HL-60 (cell line): ENCODE results near the gene CAV1.

Source experiments
- DNase-seq, 2 experiments: peaks; one replicate each; pipeline ENCODE4 v3.0.0-alpha.2; 2010 to 2020; ENCODE audit warnings: low read depth in 1 of 2, low spot score in 1 of 2
- H3K27ac ChIP-seq: fragments of 250-450 bp; sonication (Bioruptor Pico); replicated peaks from 2 replicates; pipeline ENCODE4 v1.5.1; 2020; ENCODE audit warnings: mild to moderate bottlenecking, moderate library complexity
- H3K27me3 ChIP-seq: fragments of 250-450 bp; sonication (Bioruptor Pico); 2 replicates; pipeline ENCODE4 v1.5.1; 2021; ENCODE audit warnings: mild to moderate bottlenecking, moderate library complexity; ENCODE audit not compliant: insufficient read depth, poor library complexity, severe bottlenecking
- H3K4me3 ChIP-seq: replicated peaks from 2 replicates; pipeline ENCODE4 v1.5.1; 2011; ENCODE audit warnings: mild to moderate bottlenecking, control low read depth, low read length; ENCODE audit not compliant: insufficient read depth
- GABPA ChIP-seq: IDR thresholded peaks from 2 replicates; pipeline ENCODE4 v1.6.1; 2012; ENCODE audit warnings: low read depth
- POLR2AphosphoS5 ChIP-seq: IDR thresholded peaks from 2 replicates; pipeline ENCODE4 v1.6.1; 2012; ENCODE audit warnings: low read depth
- SPI1 ChIP-seq: IDR thresholded peaks from 2 replicates; pipeline ENCODE4 v1.6.1; 2012; ENCODE audit warnings: low read depth, mild to moderate bottlenecking, borderline replicate concordance
- long read RNA-seq: library from polyadenylated mRNA; unstranded; transcript quantifications from one replicate; pipeline ENCODE4 v2.0.0, GENCODE V29; 2020
- TF ChIP-seq, protein P1 (sequence below): IDR thresholded peaks from 2 replicates; pipeline ENCODE4 v1.6.1; 2012; ENCODE audit warnings: low read depth; ENCODE audit not compliant: insufficient replicate concordance
- TF ChIP-seq, protein P2 (sequence below): IDR thresholded peaks from one replicate; pipeline ENCODE4 v1.5.1; 2011; ENCODE audit warnings: low read length, control low read depth, inconsistent platforms; ENCODE audit not compliant: insufficient read depth

The CAV1 gene
- long read RNA-seq = 0 reads

GRCh38 chr7:116524609-116525297 is at the start of gene CAV1:
CAV1 (plus strand) TSS chr7:116525036; CDS start chr7:116525063, 27 bp downstream.
- no peak for DNase-seq

GRCh38 chr7:116477625-116478024 is 47.2 kb upstream of the CAV1 start:
- TF ChIP-seq, protein P1, sequence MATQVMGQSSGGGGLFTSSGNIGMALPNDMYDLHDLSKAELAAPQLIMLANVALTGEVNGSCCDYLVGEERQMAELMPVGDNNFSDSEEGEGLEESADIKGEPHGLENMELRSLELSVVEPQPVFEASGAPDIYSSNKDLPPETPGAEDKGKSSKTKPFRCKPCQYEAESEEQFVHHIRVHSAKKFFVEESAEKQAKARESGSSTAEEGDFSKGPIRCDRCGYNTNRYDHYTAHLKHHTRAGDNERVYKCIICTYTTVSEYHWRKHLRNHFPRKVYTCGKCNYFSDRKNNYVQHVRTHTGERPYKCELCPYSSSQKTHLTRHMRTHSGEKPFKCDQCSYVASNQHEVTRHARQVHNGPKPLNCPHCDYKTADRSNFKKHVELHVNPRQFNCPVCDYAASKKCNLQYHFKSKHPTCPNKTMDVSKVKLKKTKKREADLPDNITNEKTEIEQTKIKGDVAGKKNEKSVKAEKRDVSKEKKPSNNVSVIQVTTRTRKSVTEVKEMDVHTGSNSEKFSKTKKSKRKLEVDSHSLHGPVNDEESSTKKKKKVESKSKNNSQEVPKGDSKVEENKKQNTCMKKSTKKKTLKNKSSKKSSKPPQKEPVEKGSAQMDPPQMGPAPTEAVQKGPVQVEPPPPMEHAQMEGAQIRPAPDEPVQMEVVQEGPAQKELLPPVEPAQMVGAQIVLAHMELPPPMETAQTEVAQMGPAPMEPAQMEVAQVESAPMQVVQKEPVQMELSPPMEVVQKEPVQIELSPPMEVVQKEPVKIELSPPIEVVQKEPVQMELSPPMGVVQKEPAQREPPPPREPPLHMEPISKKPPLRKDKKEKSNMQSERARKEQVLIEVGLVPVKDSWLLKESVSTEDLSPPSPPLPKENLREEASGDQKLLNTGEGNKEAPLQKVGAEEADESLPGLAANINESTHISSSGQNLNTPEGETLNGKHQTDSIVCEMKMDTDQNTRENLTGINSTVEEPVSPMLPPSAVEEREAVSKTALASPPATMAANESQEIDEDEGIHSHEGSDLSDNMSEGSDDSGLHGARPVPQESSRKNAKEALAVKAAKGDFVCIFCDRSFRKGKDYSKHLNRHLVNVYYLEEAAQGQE = no peak
- TF ChIP-seq POLR2AphosphoS5 = no peak
- TF ChIP-seq SPI1 = no peak
- TF ChIP-seq, protein P2, sequence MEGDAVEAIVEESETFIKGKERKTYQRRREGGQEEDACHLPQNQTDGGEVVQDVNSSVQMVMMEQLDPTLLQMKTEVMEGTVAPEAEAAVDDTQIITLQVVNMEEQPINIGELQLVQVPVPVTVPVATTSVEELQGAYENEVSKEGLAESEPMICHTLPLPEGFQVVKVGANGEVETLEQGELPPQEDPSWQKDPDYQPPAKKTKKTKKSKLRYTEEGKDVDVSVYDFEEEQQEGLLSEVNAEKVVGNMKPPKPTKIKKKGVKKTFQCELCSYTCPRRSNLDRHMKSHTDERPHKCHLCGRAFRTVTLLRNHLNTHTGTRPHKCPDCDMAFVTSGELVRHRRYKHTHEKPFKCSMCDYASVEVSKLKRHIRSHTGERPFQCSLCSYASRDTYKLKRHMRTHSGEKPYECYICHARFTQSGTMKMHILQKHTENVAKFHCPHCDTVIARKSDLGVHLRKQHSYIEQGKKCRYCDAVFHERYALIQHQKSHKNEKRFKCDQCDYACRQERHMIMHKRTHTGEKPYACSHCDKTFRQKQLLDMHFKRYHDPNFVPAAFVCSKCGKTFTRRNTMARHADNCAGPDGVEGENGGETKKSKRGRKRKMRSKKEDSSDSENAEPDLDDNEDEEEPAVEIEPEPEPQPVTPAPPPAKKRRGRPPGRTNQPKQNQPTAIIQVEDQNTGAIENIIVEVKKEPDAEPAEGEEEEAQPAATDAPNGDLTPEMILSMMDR = no peak
- TF ChIP-seq GABPA = no peak
- DNase-seq = no peak
- H3K27ac ChIP-seq = no peak overlapping the region
- H3K27me3 ChIP-seq = no peaks in the 10 kb centered on the region
- H3K4me3 ChIP-seq = no peak overlapping the region

More at GRCh38 chr7:116524609-116525297, at the start of gene CAV1:
- no peak within 1 kb of the TSS for H3K27ac ChIP-seq
- peaks cover 60% of the 10 kb centered on the region for H3K27me3 ChIP-seq
- H3K4me3 ChIP-seq = peak within 1 kb of the TSS; percentile 27
- TF ChIP-seq GABPA = no peak
- TF ChIP-seq POLR2AphosphoS5 = no peak
- TF ChIP-seq, protein P1 = no peak
- no peak for TF ChIP-seq SPI1
- TF ChIP-seq, protein P2 = no peak

DNA sequence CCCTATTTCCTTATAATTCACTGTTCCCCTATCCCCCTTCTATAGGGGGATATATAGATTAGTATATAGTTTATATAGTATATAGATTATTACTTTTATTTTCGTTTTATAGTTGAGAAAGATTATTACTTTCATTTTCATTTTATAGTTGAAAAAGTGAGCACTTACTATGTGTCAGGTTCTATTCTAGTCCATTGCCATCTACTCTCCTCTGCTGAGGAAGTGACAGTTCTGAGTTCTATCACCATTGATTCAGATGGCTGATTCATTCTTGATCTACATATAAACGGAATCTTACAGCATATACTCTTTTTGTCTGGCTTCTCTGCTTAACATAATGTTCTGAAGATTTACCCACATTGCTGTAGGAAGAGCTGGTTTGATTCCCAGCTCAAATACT is 46.0 kb upstream of the CAV1 start:
- no peak overlapping the region for H3K27ac ChIP-seq

More for the DNA sequence above, 46.0 kb upstream of the CAV1 start:
- TF ChIP-seq, protein P1 = no peak
- no peak for TF ChIP-seq GABPA
- no peak for TF ChIP-seq POLR2AphosphoS5
- no peak for TF ChIP-seq SPI1
- TF ChIP-seq, protein P2 = no peak
- Histone ChIP-seq H3K27me3 (no peaks in the 10 kb centered on the region), H3K4me3 (no peak overlapping the region)
- no peak for DNase-seq
